BJ (cell line): ENCODE results near the gene COX6B2. TPM values are rescaled to one million over a fixed set of nuclear protein-coding genes. Genes with fewer than 3 reads are reported as not detected.

ENCODE experiments used
- CTCF ChIA-PET: fragments of 350-600 bp; formaldehyde crosslinking; extraction: SDS; loops from one replicate; lab custom pipeline; 2021; ENCODE audit warnings: antibody characterized with exemption, inconsistent platforms; lab: Yijun Ruan, JAX
- POLR2A ChIA-PET: fragments of 300-600 bp; sonication (Branson Sonifier 250); formaldehyde crosslinking; extraction: SDS; loops from one replicate; lab custom pipeline; 2021; ENCODE audit warnings: antibody characterized with exemption; lab: Charles Lee
- DNase-seq: peaks from one replicate; pipeline ENCODE4 v3.0.0-alpha.2; 2011; ENCODE audit warnings: low read depth
- H3K27me3 ChIP-seq: 2 replicates; pipeline ENCODE4 v1.6.0; 2011; ENCODE audit warnings: low read length; ENCODE audit not compliant: control insufficient read depth, insufficient read depth
- H3K36me3 ChIP-seq: 2 replicates; pipeline ENCODE4 v1.5.1; 2011; ENCODE audit warnings: low read length; ENCODE audit not compliant: control insufficient read depth, insufficient read depth
- H3K4me3 ChIP-seq: 2 replicates; pipeline ENCODE4 v1.5.1; 2011; ENCODE audit warnings: low read depth, mild to moderate bottlenecking, control low read depth, low read length
- CTCF ChIP-seq: IDR thresholded peaks from 2 replicates; pipeline ENCODE4 v1.5.1; 2011; ENCODE audit warnings: low read depth, mild to moderate bottlenecking, control low read depth, inconsistent platforms, low read length, moderate library complexity; ENCODE audit not compliant: insufficient read depth
- polyA plus RNA-seq: library from polyadenylated mRNA; depleted of rRNA; stranded (reverse); fragments of >200 nt; gene quantifications from 2 replicates; pipeline ENCODE4 v1.2.3, GENCODE V29; 2011

The COX6B2 gene
- polyA plus RNA-seq, 1 experiment, result 0.58 TPM

GRCh38 chr19:55315956-55316525 lies 38.5 kb downstream of the COX6B2 start:
- no peaks in the 10 kb centered on the region for H3K27me3 ChIP-seq
- ChIA-PET POLR2A (no interaction called here), CTCF (interaction anchor here (5.0 kb wide), 1 partner anchor 15 kb away, joined by 30 read pairs; no protein-coding TSS in a partner anchor)
- no peaks in the 10 kb centered on the region for H3K36me3 ChIP-seq
- H3K4me3 ChIP-seq, result no peak overlapping the region
- no peak for DNase-seq
- TF ChIP-seq CTCF, result no peak

- CTCF ChIA-PET, result interaction anchor here (5.0 kb wide), 1 partner anchor 13 kb away, joined by 30 read pairs; no protein-coding TSS in a partner anchor
- no peak overlapping the region for H3K4me3 ChIP-seq
- H3K27me3 ChIP-seq, result no peaks in the 10 kb centered on the region
- DNase-seq, result no peak
- H3K36me3 ChIP-seq, result no peaks in the 10 kb centered on the region
- TF ChIP-seq CTCF, result no peak
- POLR2A ChIA-PET, result no interaction called here
Observed at GRCh38 chr19:55314396-55314795, 40.1 kb downstream of the COX6B2 start.

- no peak overlapping the region for H3K4me3 ChIP-seq
- CTCF ChIA-PET, result interaction anchor here (1.2 to 2.2 kb wide), 4 partner anchors 11 to 105 kb away, joined by 3 to 21 read pairs (median 5); partner anchors contain the start of gene TMEM238
- POLR2A ChIA-PET, result no interaction called here
- DNase-seq, result no peak
- H3K27me3 ChIP-seq, result no peaks in the 10 kb centered on the region
- H3K36me3 ChIP-seq, result peaks cover 4% of the 10 kb centered on the region
- no peak for TF ChIP-seq CTCF
Observed at GRCh38 chr19:55312621-55313512, 41.7 kb downstream of the COX6B2 start.

GRCh38 chr19:55311797-55312196 lies 42.7 kb downstream of the COX6B2 start:
- no peak for TF ChIP-seq CTCF
- no peaks in the 10 kb centered on the region for H3K27me3 ChIP-seq
- CTCF ChIA-PET, result interaction anchor here (1.5 to 2.2 kb wide), 2 partner anchors 10 to 72 kb away, joined by 3 to 21 read pairs; partner anchors contain the start of gene TMEM238
- POLR2A ChIA-PET, result no interaction called here
- no peak overlapping the region for H3K4me3 ChIP-seq
- no peak for DNase-seq
- H3K36me3 ChIP-seq, result peaks cover 5% of the 10 kb centered on the region

- Histone ChIP-seq H3K4me3 (no peak overlapping the region), H3K27me3 (no peaks in the 10 kb centered on the region), H3K36me3 (peaks cover 9% of the 10 kb centered on the region)
- ChIA-PET POLR2A (no interaction called here), CTCF (interaction anchor here (2.2 kb wide), 1 partner anchor 9 kb away, joined by 21 read pairs; no protein-coding TSS in a partner anchor)
- no peak for DNase-seq
- no peak for TF ChIP-seq CTCF
Observed at GRCh38 chr19:55311397-55311796, 43.1 kb downstream of the COX6B2 start.
